WERI-Rb-1 (cell line): ENCODE measurements around the gene VTI1A.

Experiments
- DNase-seq: peaks from one replicate; pipeline ENCODE4 v3.0.0-alpha.2; 2020
- H3K27ac ChIP-seq: fragments of 250-450 bp; sonication (Bioruptor Pico); 2 replicates; pipeline ENCODE4 v1.5.1; 2020; ENCODE audit warnings: mild to moderate bottlenecking, moderate library complexity
- H3K27me3 ChIP-seq: fragments of 250-450 bp; sonication (Bioruptor Pico); 2 replicates; pipeline ENCODE4 v1.5.1; 2021; ENCODE audit warnings: mild to moderate bottlenecking, low read depth, moderate library complexity; ENCODE audit not compliant: insufficient read depth, severe bottlenecking
- H3K36me3 ChIP-seq: fragments of 250-450 bp; sonication (Bioruptor Pico); 2 replicates; pipeline ENCODE4 v1.5.1; 2020; ENCODE audit warnings: mild to moderate bottlenecking, moderate library complexity
- H3K4me3 ChIP-seq: 2 replicates; pipeline ENCODE4 v1.5.1; 2011; ENCODE audit warnings: low read depth, mild to moderate bottlenecking, control low read depth, low read length
- H3K9me3 ChIP-seq: fragments of 250-450 bp; sonication (Bioruptor Pico); 2 replicates; pipeline ENCODE4 v1.5.1; 2021; ENCODE audit warnings: mild to moderate bottlenecking, moderate library complexity; ENCODE audit not compliant: severe bottlenecking
- TF ChIP-seq, protein P1 (sequence below): IDR thresholded peaks from 2 replicates; pipeline ENCODE4 v1.5.1; 2011; ENCODE audit warnings: low read depth, mild to moderate bottlenecking, control low read depth, inconsistent platforms, low read length

Gene VTI1A

DNA sequence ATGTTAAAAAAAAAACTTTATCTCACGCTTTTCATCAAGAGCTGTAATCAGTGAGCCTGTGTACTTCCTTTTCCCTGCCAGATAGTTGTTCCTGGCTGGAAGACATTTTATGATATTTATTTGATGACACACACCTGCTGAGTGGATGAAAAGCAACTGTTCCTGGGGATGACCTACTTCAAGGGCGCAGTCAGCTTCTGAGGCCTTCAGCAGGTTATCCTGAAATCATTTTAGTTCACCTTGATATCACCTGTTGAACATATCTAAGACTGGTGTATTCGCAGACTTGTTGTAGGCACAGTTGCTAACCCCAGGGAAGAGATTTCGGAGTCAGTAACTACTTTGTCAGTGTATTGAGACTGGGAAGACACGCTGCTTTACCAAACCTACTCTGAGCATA lies 268.6 kb downstream of the VTI1A start:
- Histone ChIP-seq H3K27me3 (no peaks in the 10 kb centered on the region), H3K4me3 (no peak overlapping the region), H3K36me3 (no peaks in the 10 kb centered on the region), H3K9me3 (no peaks in the 10 kb centered on the region), H3K27ac (no peak overlapping the region)
- no peak for DNase-seq
- TF ChIP-seq, protein P1, sequence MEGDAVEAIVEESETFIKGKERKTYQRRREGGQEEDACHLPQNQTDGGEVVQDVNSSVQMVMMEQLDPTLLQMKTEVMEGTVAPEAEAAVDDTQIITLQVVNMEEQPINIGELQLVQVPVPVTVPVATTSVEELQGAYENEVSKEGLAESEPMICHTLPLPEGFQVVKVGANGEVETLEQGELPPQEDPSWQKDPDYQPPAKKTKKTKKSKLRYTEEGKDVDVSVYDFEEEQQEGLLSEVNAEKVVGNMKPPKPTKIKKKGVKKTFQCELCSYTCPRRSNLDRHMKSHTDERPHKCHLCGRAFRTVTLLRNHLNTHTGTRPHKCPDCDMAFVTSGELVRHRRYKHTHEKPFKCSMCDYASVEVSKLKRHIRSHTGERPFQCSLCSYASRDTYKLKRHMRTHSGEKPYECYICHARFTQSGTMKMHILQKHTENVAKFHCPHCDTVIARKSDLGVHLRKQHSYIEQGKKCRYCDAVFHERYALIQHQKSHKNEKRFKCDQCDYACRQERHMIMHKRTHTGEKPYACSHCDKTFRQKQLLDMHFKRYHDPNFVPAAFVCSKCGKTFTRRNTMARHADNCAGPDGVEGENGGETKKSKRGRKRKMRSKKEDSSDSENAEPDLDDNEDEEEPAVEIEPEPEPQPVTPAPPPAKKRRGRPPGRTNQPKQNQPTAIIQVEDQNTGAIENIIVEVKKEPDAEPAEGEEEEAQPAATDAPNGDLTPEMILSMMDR = no peak

DNA sequence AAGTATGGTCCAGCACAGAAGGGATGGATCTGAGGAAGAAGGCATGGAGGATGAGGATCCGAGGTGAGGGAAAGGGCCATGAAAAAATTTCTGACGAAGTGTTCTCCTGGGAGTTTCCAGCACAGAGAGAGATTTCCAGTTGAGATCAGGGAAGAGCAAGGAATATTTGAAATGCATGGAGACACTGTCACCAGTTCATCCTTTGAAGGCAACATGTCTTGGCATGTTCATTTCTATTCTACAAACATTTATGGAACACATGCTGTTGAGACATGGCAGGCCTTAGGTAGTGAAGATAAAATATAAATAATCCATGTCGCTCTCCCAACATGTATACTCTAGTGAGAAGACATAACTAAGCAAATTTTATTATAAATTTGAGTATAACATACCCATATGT lies 269.1 kb downstream of the VTI1A start:
- Histone ChIP-seq H3K27me3 (no peaks in the 10 kb centered on the region), H3K27ac (no peak overlapping the region), H3K36me3 (no peaks in the 10 kb centered on the region), H3K9me3 (no peaks in the 10 kb centered on the region), H3K4me3 (no peak overlapping the region)
- TF ChIP-seq, protein P1 = no peak
- no peak for DNase-seq

DNA sequence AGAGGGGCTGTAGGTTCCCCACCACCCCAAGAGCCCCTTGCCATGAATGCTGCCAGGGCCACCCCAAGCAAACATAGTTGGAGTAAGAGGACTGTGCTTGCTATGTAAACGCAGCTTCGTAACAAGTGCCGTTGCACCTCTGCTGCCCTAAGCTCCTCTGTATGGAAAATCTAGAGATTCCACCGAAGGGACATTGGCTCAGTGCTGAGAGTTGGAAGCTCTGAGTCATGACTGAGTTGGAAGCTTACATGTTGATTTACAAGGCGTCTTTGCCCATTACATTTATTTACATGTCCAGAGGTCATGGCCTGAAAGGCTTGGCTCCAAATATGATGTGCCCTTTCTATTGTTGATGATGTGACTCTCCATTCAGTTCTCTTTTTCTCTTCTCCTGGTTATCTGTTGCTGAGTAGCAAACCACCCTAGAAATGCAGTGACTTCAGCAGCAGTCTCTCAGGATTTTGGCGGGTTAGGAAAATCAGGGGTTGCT lies 270.0 kb downstream of the VTI1A start:
- TF ChIP-seq, protein P1 = no peak
- DNase-seq = no peak
- Histone ChIP-seq H3K27ac (no peak overlapping the region), H3K27me3 (no peaks in the 10 kb centered on the region), H3K4me3 (no peak overlapping the region), H3K36me3 (no peaks in the 10 kb centered on the region), H3K9me3 (no peaks in the 10 kb centered on the region)

DNA sequence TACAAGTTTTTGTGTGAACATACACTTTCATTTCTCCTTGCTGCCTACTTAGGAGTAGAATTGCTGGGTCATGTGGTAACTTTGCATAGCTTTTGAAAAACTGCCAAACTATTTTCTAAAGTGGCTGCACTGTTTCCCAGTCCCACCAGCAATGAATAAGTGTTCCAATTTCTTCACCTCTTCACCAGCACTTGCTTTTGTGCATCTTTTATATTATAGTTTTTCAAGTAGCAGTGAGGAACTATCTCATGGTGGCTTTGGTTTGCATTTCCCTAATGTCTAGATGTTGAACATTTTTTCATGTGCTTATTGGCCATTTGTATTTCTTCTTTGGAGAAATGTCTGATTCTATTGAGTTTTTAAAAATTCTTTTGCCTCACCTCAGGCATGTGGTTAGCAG lies 273.2 kb downstream of the VTI1A start:
- Histone ChIP-seq H3K9me3 (no peaks in the 10 kb centered on the region), H3K27ac (no peak overlapping the region), H3K27me3 (no peaks in the 10 kb centered on the region), H3K4me3 (no peak overlapping the region), H3K36me3 (no peaks in the 10 kb centered on the region)
- no peak for DNase-seq
- TF ChIP-seq, protein P1 = no peak

DNA sequence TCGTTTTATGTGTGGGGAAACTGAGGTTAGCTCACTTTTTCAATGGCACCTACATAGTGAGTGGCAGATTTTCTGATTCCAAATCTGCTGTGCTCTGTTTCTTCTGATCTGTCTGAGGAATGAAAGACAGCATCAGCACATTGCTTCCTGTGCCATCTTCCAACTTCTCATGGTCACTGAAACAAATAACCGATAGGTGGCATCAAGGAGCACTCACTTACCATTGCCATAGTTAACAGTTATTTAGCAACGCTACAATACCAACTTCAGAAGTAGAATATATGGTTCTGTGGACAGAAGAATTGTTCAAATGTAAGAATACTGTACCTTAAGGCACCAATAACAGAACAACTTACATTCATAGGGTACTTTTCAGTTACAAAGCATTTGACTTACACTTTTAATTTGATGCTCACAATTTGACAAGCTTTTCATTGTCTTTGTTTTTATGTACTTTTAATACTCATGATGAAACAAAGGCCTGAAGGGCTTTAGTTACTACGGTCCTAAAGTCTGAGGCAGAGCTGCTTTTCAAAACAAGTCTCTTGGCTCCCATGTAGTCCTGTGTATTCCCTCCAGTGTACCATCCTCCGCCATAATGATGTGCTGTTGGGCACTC lies 274.2 kb downstream of the VTI1A start:
- DNase-seq = no peak
- H3K9me3 ChIP-seq = no peaks in the 10 kb centered on the region
- H3K36me3 ChIP-seq = no peaks in the 10 kb centered on the region
- TF ChIP-seq, protein P1 = peak; percentile 64
- no peak overlapping the region for H3K27ac ChIP-seq
- no peak overlapping the region for H3K4me3 ChIP-seq
- no peaks in the 10 kb centered on the region for H3K27me3 ChIP-seq

DNA sequence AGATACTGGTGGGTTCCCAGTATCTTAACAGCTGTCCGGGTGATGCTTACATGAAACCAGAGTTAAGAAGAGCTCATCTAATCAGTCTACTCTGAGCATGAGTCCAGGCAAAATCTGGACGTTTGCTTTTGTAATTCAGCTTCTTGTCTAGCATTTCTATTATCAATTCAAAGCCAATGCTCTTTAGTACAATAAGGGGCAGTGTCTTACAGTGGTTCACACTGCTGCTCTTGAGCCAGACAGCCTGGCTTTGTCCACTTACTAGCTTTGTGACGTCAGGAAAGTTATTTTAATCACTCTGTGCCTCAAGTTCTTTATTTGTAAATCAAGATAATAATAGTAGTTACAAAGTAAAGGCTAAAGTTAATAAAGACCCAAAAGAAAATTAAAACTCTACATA lies 275.7 kb downstream of the VTI1A start:
- H3K27ac ChIP-seq = no peak overlapping the region
- no peaks in the 10 kb centered on the region for H3K27me3 ChIP-seq
- no peaks in the 10 kb centered on the region for H3K36me3 ChIP-seq
- DNase-seq = no peak
- H3K4me3 ChIP-seq = no peak overlapping the region
- H3K9me3 ChIP-seq = no peaks in the 10 kb centered on the region
- TF ChIP-seq, protein P1 = no peak
